GM18505 (cell line): ENCODE measurements around the gene CYREN.
"Not testable (repeated sequence)": the region's sequence is repeated elsewhere in the genome, so short reads cannot be mapped to it uniquely, and the experiment has no call there.

Experiments used
- ATAC-seq: cut with Tn5 transposase; IDR thresholded peaks from one replicate; pipeline ENCODE4 v1.9.1; 2021; ENCODE audit not compliant: unreplicated experiment
- POLR2A ChIP-seq: IDR thresholded peaks from 4 replicates; pipeline ENCODE4 v1.6.1; 2011; ENCODE audit warnings: borderline replicate concordance; ENCODE audit not compliant: insufficient read depth, insufficient read length; ENCODE audit errors: extremely low read depth

CYREN gene

DNA sequence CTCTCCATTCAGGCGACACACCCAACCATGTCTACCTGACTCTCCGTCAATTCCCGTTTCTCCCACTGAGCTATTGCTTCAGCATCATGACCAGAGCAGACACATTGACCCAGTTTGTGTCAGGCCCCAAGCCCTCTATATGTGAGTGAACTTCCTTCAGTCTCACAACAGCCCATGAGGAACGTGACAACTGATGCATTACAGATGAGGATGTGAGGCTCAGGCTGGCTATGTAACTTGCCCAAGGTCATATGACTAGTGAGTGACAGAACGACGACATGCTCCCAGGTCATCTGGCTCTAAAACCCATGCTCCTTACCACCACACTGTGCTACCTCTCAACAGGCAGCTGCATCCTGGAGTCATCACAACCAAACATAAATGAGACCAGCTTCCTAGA, 19.0 kb downstream of the CYREN start:
- no peak for TF ChIP-seq POLR2A
- no peak for ATAC-seq

DNA sequence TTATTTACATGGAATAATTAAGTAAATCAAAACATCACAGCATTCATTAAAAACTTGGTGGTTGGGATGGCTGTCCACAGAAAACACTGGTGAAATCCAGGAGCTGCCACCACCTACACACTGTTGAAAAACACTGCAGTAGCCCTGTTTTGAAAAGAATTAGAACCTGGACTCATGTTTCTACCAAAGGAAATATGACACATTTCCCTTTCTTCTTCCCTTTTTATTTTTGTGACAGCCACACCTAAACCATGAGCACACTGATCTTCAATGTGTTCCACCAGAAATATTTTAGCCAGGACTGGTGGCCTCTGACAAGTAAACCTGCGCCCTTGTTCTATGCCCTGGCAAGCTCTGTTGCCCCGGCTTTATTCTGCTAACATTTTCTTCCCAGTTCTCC, 19.4 kb downstream of the CYREN start:
- ATAC-seq = no peak
- no peak for TF ChIP-seq POLR2A

DNA sequence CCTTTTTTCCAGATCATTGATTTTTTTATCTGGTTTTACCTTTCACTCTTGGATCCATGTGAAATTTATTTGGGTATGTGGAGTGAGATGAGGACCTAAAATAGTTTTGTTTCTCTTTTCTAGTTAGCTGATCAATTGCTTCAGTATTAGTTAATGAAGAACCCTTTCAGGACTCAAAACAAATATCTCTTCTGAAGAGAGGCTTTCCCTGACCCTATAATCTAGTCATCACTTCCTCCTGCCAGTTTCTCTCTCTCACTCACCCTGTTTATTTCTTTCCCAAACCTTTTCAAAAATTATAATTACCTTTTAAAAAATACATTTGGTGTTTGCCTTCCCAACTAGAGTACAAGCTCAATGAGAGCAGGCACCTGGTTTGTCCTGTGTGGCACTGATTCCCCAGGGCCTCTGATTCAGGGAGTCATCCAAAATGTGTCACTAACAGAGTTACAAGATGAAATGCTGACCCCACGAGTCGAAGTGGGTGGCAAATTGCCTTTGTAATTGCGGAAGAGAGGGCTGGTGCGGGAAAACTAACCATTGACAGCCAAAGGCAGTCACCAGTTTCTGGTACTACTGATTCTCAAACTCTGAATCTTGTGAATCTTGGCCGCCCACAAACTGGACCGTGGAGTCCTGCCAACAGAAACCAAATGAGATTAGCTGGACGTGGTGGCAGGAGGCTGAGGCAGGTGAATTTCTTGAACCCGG, 20.3 kb downstream of the CYREN start:
- TF ChIP-seq POLR2A = no peak
- ATAC-seq = no peak

DNA sequence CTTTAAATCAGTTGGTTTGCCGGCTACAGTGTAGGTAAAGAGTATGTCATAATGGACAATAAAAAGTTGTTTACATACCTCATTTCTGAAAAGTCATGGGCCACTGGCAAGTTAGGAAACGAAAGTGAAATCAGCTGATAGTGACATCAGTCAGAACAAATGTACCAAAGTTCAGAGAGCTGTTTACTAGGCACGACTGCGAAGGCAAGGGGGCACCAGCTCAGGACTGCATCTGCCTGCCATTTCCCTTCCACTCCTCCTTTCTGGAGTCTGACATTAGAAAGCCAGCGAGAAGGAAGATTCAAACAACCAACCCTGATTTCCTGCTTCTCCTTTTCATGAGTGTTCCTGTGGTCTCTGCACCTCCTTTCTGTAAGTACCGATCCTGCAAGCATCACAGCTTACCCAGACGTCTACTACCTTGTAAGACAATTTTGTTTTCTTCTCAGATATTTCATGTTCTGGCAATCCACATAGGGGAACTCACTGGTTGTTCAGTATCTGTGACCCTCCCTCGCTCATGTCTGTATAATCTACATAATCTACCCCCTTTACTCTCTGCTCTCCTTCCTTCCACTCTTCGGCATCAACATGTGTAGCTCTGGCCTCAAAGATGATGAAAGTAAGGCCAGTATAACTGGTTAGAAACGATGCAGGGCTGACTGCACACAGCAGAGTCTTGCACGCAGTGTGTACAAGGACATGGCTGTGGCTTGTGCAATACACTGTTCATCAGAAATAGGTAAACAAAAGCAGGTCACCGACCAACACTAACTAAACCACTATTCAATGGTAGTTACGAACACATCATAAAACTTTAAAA, 22.4 kb downstream of the CYREN start, which contains the start of gene TMEM140:
TSS of gene TMEM140 (plus strand) at position 174 of the 823 bp plus-strand sequence. CDS start 16,370 bp downstream, outside the sequence.
- TF ChIP-seq POLR2A = peak; percentile 73
- ATAC-seq = peak; percentile 67

DNA sequence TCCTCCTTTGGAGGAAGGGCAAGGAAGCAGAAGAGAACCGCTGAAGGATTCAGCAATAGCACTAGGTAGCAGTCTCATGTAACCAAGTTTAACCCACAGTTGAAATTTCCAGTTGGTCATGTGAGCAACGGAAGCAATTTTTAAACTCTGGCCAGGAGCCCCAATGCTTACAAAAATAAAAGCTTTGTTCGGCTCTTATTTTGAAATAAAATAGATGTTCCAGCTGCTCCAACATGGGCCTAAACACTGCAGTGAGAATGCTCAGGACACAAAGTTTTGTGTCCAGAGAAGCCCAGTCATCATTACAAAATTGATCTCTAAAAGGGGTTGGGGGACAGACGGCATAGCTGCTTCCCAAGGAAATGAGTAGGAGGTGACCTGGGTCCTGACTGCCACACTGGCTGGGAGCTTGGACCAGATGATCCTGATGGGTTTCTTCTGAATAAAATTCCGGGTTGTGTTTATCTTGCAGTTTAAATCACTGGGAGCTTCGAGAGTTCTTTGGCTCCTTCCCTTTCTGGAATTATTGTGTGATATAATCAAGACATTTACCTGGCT, 23.1 kb downstream of the CYREN start:
- ATAC-seq = no peak
- TF ChIP-seq POLR2A = no peak

DNA sequence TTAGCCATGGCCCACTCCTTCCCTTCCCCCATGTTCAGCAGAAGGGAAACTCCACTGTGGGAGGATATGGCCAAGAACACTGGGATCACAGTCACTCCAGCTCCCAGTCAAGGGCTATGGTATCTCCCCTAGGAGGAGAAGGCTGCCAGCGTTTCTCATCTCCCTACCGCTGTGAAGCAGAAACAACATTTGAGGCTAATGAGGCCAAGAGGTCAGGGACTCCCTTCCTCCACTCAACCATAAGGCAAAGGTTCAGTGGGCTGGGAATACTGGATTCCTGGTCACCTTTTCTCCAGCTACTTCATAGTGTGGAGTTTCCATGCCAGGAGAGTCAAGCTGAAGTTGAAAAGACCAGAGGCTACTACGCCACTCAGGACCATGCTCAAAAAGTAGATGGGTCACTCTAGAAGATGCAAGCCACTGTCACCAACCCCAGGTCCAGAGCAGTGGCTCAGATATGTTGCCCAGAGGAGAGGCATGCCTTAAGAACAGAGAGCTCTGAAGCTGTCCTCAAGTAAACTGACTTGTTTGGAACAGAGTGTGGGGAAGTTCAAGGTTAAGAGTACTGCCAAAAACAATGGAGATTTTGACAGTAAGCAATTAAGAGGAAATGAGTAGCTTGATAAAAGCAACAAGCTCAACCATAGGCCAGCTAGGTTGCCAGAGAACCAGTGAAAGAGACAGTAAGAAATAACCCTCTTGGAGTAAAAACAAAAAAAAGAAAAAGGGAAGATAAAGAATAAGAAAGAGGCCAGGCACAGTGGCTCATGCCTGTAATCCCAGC, 26.4 kb downstream of the CYREN start:
- no peak for ATAC-seq
- TF ChIP-seq POLR2A = no peak

DNA sequence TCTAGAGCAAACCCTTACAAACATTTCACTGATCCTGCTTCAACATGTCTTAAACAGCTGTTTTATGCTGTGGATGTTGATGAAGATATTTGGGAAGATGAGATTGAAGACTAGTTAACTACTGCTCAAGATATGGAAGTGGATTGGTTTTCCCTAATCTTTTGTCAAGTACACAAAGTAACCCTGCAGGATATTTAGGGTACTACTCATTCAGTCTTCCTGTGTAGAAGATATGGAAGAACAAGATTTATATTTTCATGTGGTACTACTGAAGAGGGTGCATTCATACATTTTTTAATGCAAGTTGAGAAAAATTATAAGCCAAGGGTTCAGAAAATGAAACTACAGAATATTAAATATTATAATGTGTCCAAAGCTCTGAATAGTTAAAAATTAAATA, 40.9 kb downstream of the CYREN start:
- TF ChIP-seq POLR2A = no peak
- no peak for ATAC-seq

DNA sequence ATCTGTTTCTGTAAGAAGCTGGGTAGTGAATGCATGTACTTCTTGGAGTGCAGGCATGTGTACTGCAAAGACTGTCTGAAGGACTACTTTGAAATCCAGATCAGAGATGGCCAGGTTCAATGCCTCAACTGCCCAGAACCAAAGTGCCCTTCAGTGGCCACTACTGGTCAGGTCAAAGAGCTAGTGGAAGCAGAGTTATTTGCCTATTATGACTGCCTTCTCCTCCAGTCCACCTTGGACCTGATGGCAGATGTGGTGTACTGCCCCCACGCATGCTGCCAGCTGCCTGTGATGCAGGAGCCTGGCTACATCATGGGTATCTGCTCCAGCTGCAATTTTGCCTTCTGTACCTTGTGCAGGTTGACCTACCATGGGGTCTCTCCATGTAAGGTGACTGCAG, 41.6 kb downstream of the CYREN start:
- TF ChIP-seq POLR2A = no peak
- ATAC-seq = no peak

DNA sequence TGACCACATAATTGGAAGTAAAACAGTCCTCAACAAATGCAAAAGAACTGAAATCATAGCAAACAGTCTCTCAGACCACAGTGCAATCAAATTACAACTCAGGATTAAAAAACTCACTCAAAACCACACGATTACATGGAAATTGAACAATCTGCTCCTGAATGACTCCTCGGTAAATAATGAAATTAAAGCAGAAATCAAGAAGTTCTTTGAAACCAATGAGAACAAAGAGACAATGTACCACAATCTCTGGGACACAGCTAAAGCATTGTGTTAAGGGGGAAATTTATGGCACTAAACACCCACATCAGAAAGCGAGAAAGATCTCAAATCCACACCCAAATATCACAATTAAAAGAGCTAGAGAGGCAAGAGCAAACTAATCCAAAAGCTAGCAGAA, 45.9 kb downstream of the CYREN start:
- ATAC-seq = not testable (repeated sequence)

DNA sequence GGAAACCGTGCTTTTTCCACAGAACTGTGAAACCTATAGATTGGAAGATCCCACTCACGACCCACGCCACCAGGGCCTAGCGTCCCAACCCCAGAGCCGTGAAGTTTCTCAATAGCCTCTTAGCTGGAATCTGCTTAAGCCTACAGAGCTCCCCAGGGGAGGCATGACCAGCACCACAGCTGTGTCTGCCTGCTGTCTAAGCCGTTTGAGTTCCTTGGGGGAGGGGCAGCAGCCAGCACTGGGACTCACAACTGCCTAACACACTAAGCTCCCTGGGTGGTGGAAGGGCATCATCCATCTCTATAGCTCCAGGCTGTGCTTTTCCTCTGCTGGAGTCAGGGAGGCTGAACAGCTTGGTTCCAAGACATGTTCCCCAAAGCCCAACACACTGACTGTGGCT, 48.6 kb downstream of the CYREN start:
- no peak for ATAC-seq
- TF ChIP-seq POLR2A = no peak

DNA sequence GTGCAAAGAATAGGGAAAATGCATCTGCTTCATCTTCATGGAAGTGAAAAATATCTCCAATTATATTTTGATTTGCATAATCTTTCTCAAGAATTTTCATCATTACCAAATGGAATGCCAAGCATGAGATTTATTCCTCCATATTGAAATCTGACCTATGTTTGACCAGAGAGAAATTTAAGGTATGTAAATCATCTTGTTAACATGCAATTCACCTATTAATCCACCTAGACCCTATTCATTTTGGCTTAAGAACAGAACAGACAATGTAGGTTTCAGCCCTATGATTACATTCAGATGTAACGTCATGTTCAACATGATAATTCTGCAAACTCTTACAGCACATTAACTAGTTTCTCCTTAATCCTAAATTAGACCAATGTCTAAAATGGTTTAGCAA, 53.4 kb downstream of the CYREN start:
- no peak for TF ChIP-seq POLR2A
- no peak for ATAC-seq
